Gastroesophageal sphincter (tissue), 3 donors: ENCODE results near the gene KRTAP4-8.
"Not testable (repeated sequence)": the region's sequence is repeated elsewhere in the genome, so short reads cannot be mapped to it uniquely, and the experiment has no call there.

Source experiments
- CTCF ChIP-seq, 4 experiments: fragments of 200-600 bp in 2 of 4; fragments of 450-650 bp in 2 of 4; sonication (generic) in 1 of 4; IDR thresholded peaks; one replicate each; pipeline ENCODE4 v1.5.1; 2017 to 2019; ENCODE audit warnings: antibody characterized with exemption in 4 of 4, mild to moderate bottlenecking in 2 of 4, moderate library complexity in 2 of 4
- POLR2A ChIP-seq, 2 donors: fragments of 450-650 bp; IDR thresholded peaks; one replicate each; pipeline ENCODE4 v1.6.1; 2017; ENCODE audit warnings: antibody characterized with exemption in 2 of 2, mild to moderate bottlenecking in 2 of 2, moderate library complexity in 1 of 2

GRCh38 chr17:41083427-41083826, 14.5 kb downstream of the KRTAP4-8 start:
- TF ChIP-seq CTCF, POLR2A (IDR thresholded peaks at IDR 0.05): not testable (repeated sequence)
